ENCODE data around the gene ENTREP3. TPM values are rescaled to one million over a fixed set of nuclear protein-coding genes. Genes with fewer than 3 reads are reported as not detected.
"Not testable (repeated sequence)": the region's sequence is repeated elsewhere in the genome, so short reads cannot be mapped to it uniquely, and the experiment has no call there.

Gene ENTREP3
- total RNA-seq, 1 donor from 2014 or later, result 22.9 TPM

DNA sequence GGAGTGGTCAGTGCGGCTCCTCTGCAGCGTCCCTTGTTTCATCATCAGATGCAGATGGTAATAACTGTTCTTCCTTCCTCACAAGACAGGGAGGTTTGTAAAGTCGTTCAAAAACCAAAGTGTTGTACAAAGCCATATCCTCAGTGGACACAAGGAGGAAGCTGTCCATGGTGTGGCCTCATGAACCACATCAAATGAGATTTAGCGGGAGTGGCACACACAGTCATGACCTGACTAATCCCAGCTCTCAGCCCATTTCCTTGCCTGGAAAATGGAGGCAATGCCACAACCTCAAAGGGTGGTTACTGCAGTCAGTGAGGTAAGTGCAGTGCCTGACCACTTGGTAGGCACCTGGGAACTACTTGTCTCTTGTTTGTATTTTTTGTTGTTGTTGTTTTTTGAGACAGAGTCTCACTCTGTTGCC lies 13.4 kb downstream of the ENTREP3 start:
- intact Hi-C loops (cut with DNase I), result no loop called here
- H3K36me3 ChIP-seq, result peaks cover 21% of the 10 kb centered on the region
- TF ChIP-seq, protein P1, sequence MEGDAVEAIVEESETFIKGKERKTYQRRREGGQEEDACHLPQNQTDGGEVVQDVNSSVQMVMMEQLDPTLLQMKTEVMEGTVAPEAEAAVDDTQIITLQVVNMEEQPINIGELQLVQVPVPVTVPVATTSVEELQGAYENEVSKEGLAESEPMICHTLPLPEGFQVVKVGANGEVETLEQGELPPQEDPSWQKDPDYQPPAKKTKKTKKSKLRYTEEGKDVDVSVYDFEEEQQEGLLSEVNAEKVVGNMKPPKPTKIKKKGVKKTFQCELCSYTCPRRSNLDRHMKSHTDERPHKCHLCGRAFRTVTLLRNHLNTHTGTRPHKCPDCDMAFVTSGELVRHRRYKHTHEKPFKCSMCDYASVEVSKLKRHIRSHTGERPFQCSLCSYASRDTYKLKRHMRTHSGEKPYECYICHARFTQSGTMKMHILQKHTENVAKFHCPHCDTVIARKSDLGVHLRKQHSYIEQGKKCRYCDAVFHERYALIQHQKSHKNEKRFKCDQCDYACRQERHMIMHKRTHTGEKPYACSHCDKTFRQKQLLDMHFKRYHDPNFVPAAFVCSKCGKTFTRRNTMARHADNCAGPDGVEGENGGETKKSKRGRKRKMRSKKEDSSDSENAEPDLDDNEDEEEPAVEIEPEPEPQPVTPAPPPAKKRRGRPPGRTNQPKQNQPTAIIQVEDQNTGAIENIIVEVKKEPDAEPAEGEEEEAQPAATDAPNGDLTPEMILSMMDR (IDR thresholded peaks at IDR 0.05), result no peak
- H3K4me3 ChIP-seq, result no peak overlapping the region
- peak; percentile 2 to 15 for ATAC-seq
- peak overlapping the region; percentile 29 for H3K27ac ChIP-seq
- H3K27me3 ChIP-seq (ENCODE audit: low read depth), result no peaks in the 10 kb centered on the region
- DNase-seq, result no peak
- no peaks in the 10 kb centered on the region for H3K9me3 ChIP-seq
- peaks cover 33% of the 10 kb centered on the region for H3K4me1 ChIP-seq

DNA sequence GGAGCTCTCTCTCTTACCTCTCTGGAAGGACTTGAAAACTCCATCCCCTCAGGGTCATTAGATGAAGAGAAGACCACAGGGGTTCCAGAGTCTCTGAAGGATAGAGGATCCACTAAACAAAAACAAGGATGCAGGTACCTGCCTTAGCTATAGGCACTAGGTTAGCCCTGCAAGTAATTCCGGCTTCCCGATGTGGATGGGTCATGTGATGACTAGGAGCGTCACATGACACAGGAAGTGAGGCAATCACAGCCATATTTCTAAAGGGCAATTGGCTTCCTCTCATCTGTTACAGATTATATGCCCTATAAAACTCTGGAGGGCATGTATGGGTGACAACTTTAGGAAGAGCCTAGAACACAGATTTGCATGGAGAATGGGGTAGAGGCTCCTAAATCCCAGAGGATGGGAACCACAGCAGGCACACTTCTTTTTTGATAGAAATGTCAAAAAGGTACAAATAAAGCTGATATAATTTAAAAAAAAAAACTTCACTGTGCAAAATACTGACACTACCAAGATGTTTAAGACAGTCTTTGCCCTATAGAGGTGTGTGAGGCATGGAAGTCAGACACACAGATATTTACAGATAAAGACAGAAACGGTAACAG lies 14.1 kb downstream of the ENTREP3 start:
- peaks cover 33% of the 10 kb centered on the region for H3K4me1 ChIP-seq
- H3K4me3 ChIP-seq, result peak overlapping the region; percentile 54
- ATAC-seq (peak; percentile 55 to 62), DNase-seq (no peak)
- H3K36me3 ChIP-seq, result peaks cover 27% of the 10 kb centered on the region
- TF ChIP-seq, protein P1 (IDR thresholded peaks at IDR 0.05), result no peak
- H3K27ac ChIP-seq, result peak overlapping the region; percentile 29
- intact Hi-C loops (cut with DNase I), result no loop called here
- H3K27me3 ChIP-seq (ENCODE audit: low read depth), result no peaks in the 10 kb centered on the region
- no peaks in the 10 kb centered on the region for H3K9me3 ChIP-seq

DNA sequence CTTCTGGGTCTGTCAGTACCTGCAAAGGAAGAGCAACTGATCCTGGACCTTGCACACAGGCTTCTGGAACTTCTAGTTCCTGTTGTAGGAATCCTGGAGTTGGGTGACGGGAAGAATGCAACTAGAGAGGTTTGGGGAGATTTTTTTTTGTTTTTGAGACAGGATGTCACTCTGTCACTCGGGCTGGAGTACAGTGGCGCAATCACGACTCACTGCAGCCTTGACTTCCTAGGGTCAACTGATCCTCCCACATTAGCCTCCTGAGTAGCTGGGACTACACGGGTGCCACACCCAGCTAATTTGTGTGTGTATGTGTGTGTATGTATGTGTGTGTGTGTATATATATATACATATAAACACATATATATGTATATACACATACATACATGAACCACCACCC lies 18.8 kb downstream of the ENTREP3 start:
- H3K4me3 ChIP-seq, result no peak overlapping the region
- intact Hi-C loops (cut with DNase I), result no loop called here
- H3K4me1 ChIP-seq, result peaks cover 12% of the 10 kb centered on the region
- H3K27ac ChIP-seq, result no peak overlapping the region
- no peaks in the 10 kb centered on the region for H3K9me3 ChIP-seq
- DNase-seq, result no peak
- TF ChIP-seq, protein P1 (IDR thresholded peaks at IDR 0.05), result no peak
- peaks cover 36% of the 10 kb centered on the region for H3K36me3 ChIP-seq
- no peaks in the 10 kb centered on the region for H3K27me3 ChIP-seq (ENCODE audit: low read depth)
- no peak for ATAC-seq

DNA sequence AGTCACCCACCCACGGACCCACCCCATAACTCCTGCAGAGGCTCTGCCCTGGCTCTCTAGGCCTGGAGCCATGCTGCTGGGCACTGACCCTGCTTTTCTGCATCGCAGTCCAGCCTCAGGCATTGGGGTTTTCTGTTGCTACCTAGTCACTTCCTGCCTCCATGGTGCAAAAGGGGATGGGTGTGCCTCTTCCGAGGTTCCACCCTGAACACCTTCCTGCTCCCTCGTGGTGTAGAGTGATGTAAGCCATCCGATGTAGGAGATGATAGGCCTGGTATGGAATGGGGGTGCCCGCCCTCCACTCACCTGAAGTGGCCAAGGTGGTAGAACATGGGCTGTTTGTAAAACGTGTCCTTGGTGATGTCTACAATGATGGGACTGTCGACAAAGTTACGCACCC lies 19.9 kb downstream of the ENTREP3 start:
- intact Hi-C loops (cut with DNase I); H3K9me3 ChIP-seq; DNase-seq; H3K27me3 ChIP-seq (ENCODE audit: low read depth); H3K4me3 ChIP-seq; ATAC-seq; H3K4me1 ChIP-seq; H3K27ac ChIP-seq: not testable (repeated sequence)
- H3K36me3 ChIP-seq, result peaks cover 36% of the 10 kb centered on the region

DNA sequence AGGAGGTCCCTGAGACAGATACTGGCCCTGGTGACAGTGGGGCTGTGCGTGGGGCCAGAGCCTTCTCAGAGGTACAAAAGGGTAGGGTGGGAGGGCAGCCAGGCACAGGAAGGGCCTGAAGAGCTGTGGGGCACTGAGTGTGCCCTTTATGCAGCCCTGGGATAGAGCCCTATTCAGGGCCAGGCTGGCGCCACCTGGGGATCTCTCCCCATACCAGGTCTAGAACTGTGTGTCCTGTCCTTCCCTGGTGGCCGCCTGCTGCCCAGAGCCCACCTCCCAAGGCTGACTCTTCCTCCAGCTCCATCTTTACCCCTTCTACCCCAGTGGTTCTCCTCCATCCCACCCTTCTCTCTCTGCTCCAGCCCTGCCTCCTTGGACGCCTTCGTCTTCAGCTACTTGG lies 21.8 kb downstream of the ENTREP3 start:
- H3K27me3 ChIP-seq (ENCODE audit: low read depth); DNase-seq; H3K4me1 ChIP-seq; H3K27ac ChIP-seq; ATAC-seq; H3K9me3 ChIP-seq; intact Hi-C loops (cut with DNase I); H3K4me3 ChIP-seq: not testable (repeated sequence)
- peaks cover 27% of the 10 kb centered on the region for H3K36me3 ChIP-seq

DNA sequence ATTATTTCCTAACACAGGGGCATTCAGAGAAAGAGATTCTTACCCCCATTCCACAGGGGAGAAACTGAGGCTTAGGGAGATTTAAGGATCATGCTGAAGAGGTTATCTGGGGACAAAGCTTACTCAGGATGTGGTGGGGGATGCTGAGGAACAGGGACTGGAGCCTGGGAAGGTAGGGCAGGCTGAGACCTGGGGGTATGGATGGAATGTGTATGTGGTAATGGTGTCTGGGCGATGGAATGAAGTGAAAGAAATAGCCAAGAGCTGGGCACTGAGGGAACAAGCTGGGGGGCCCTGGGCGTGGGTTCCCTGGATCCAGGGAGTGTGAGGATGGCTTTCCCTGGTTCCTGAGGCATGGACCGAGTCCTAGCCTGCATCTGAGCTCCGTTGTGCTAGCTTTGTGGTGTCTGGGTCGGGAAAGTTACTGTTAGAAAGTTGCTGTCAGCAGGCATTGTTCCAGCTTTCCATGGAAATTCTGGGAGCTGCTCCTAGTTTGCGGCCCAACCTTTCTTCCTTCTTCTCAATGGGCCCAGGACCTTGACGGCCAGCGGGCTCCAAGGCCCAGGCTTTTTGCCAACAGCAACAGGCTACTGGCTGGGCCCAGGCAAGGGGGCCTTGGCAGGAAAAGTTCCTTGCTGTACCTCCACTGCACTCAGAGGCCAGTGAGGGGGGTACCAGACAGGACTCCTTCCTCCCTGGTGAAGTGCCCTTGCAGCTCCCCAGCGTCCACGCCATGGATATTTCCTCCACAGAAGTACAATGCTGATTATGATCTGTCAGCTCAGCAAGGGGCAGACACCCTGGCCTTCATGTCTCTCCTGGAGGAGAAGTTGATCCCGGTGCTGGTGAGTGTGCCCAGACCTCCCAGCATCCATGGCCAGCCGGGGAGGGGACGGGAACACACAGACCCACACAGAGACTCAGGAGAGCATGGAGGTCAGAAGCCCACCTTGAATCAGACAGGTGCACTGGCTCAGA lies 23.0 kb downstream of the ENTREP3 start:
- intact Hi-C loops (cut with DNase I); H3K27ac ChIP-seq: not testable (repeated sequence)

DNA sequence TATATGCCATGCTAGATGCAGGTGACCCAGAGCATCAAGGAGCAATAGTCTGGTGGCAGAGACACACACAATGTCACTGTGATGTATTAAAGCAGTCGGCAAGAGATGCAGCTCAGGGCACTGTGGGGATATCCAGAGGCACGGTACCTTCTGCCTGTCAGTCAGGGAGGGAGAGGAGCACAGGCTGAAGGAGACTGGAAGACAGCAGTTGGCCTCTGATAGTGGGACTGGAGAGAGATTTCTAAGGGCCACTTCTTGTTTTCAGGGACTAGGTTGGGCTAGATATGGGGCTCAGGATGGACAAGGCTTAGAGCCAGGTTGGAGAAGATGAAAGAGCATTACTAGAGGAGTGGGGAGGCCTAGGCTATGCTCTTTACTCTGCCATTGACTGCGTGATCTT lies 24.0 kb downstream of the ENTREP3 start:
- H3K9me3 ChIP-seq; H3K36me3 ChIP-seq; H3K27ac ChIP-seq; intact Hi-C loops (cut with DNase I); H3K4me3 ChIP-seq; H3K27me3 ChIP-seq (ENCODE audit: low read depth); ATAC-seq; DNase-seq: not testable (repeated sequence)
- H3K4me1 ChIP-seq, result peaks cover 15% of the 10 kb centered on the region

More for the DNA sequence above, 23.0 kb downstream of the ENTREP3 start:
- H3K36me3 ChIP-seq, result peaks cover 20% of the 10 kb centered on the region
- not testable (repeated sequence) for ATAC-seq; H3K4me1 ChIP-seq; H3K27me3 ChIP-seq (ENCODE audit: low read depth); H3K4me3 ChIP-seq; H3K9me3 ChIP-seq; DNase-seq
